SJSA1 (cell line): ENCODE measurements around the gene FAM163A. TPM values are rescaled to one million over a fixed set of nuclear protein-coding genes. Genes with fewer than 3 reads are reported as not detected.

ENCODE experiments used
- DNase-seq, 2 experiments: peaks; one replicate each; pipeline ENCODE4 v3.0.0-alpha.2; 2015 to 2020; ENCODE audit warnings: low spot score in 2 of 2, low read depth in 1 of 2
- H3K27ac ChIP-seq: fragments of 250-450 bp; sonication (Bioruptor Pico); 2 replicates; pipeline ENCODE4 v1.5.1; 2020; ENCODE audit warnings: mild to moderate bottlenecking, moderate library complexity
- H3K27me3 ChIP-seq: fragments of 250-450 bp; sonication (Bioruptor Pico); replicated peaks from 2 replicates; pipeline ENCODE4 v1.5.1; 2020; ENCODE audit warnings: mild to moderate bottlenecking, moderate library complexity
- H3K36me3 ChIP-seq: fragments of 250-450 bp; sonication (Bioruptor Pico); 2 replicates; pipeline ENCODE4 v1.5.1; 2020; ENCODE audit warnings: mild to moderate bottlenecking
- H3K4me1 ChIP-seq: fragments of 250-450 bp; sonication (Bioruptor Pico); replicated peaks from 2 replicates; pipeline ENCODE4 v1.6.1; 2021; ENCODE audit warnings: mild to moderate bottlenecking
- H3K4me3 ChIP-seq: fragments of 250-450 bp; sonication (Bioruptor Pico); 2 replicates; pipeline ENCODE4 v1.5.1; 2020; ENCODE audit warnings: mild to moderate bottlenecking
- H3K9me3 ChIP-seq: fragments of 250-450 bp; sonication (Bioruptor Pico); replicated peaks from 2 replicates; pipeline ENCODE4 v1.5.1; 2020; ENCODE audit warnings: mild to moderate bottlenecking
- total RNA-seq: library from RNA; depleted of rRNA; stranded (reverse); fragments of >200 nt; shearing (Covaris generic); gene quantifications from 2 replicates; pipeline ENCODE4 v1.2.3, GENCODE V29; 2014

FAM163A gene
- total RNA-seq, 1 experiment from 2014 or later: not detected

- DNase-seq: no peak
- H3K4me3 ChIP-seq: no peak overlapping the region
- no peak overlapping the region for H3K27ac ChIP-seq
- H3K9me3 ChIP-seq: no peaks in the 10 kb centered on the region
- no peaks in the 10 kb centered on the region for H3K36me3 ChIP-seq
- peaks cover 17% of the 10 kb centered on the region for H3K4me1 ChIP-seq
- H3K27me3 ChIP-seq: no peaks in the 10 kb centered on the region
These were observed 75.2 kb downstream of the FAM163A start for GRCh38 chr1:179818260-179818659.

GRCh38 chr1:179818743-179819173 lies 75.7 kb downstream of the FAM163A start:
- no peaks in the 10 kb centered on the region for H3K9me3 ChIP-seq
- H3K4me1 ChIP-seq: peaks cover 17% of the 10 kb centered on the region
- no peak overlapping the region for H3K4me3 ChIP-seq
- H3K27me3 ChIP-seq: no peaks in the 10 kb centered on the region
- no peak for DNase-seq
- no peaks in the 10 kb centered on the region for H3K36me3 ChIP-seq
- H3K27ac ChIP-seq: no peak overlapping the region

GRCh38 chr1:179820226-179820970 lies 77.3 kb downstream of the FAM163A start:
- no peak for DNase-seq
- Histone ChIP-seq H3K4me1 (peaks cover 6% of the 10 kb centered on the region), H3K4me3 (no peak overlapping the region), H3K9me3 (no peaks in the 10 kb centered on the region), H3K27ac (no peak overlapping the region), H3K36me3 (no peaks in the 10 kb centered on the region), H3K27me3 (no peaks in the 10 kb centered on the region)

GRCh38 chr1:179821524-179821923 lies 78.4 kb downstream of the FAM163A start:
- Histone ChIP-seq H3K4me3 (no peak overlapping the region), H3K36me3 (no peaks in the 10 kb centered on the region), H3K27ac (no peak overlapping the region), H3K27me3 (no peaks in the 10 kb centered on the region), H3K4me1 (0 out of 2 replicates have a peak, but pooled peaks cover 4% of the 10 kb centered on the region), H3K9me3 (no peaks in the 10 kb centered on the region)
- no peak for DNase-seq

GRCh38 chr1:179822065-179822464 lies 79.0 kb downstream of the FAM163A start:
- Histone ChIP-seq H3K9me3 (no peaks in the 10 kb centered on the region), H3K27ac (no peak overlapping the region), H3K36me3 (no peaks in the 10 kb centered on the region), H3K4me1 (0 out of 2 replicates have a peak, but pooled peaks cover 4% of the 10 kb centered on the region), H3K4me3 (no peak overlapping the region), H3K27me3 (no peaks in the 10 kb centered on the region)
- no peak for DNase-seq

- peak in 1 of 2 experiments; percentile 16 for DNase-seq
- Histone ChIP-seq H3K27me3 (no peaks in the 10 kb centered on the region), H3K27ac (no peak overlapping the region), H3K4me3 (no peak overlapping the region), H3K36me3 (no peaks in the 10 kb centered on the region), H3K9me3 (no peaks in the 10 kb centered on the region), H3K4me1 (no peaks in the 10 kb centered on the region)
These were observed 80.6 kb downstream of the FAM163A start for GRCh38 chr1:179823693-179824092.

GRCh38 chr1:179824265-179824664 lies 81.2 kb downstream of the FAM163A start:
- peak in 1 of 2 experiments; percentile 30 for DNase-seq
- Histone ChIP-seq H3K27me3 (no peaks in the 10 kb centered on the region), H3K4me3 (no peak overlapping the region), H3K4me1 (no peaks in the 10 kb centered on the region), H3K36me3 (no peaks in the 10 kb centered on the region), H3K9me3 (no peaks in the 10 kb centered on the region), H3K27ac (no peak overlapping the region)

- Histone ChIP-seq H3K36me3 (no peaks in the 10 kb centered on the region), H3K9me3 (no peaks in the 10 kb centered on the region), H3K4me3 (no peak overlapping the region), H3K27ac (no peak overlapping the region), H3K27me3 (no peaks in the 10 kb centered on the region), H3K4me1 (no peaks in the 10 kb centered on the region)
- peak in 1 of 2 experiments; percentile 17 for DNase-seq
These were observed 82.1 kb downstream of the FAM163A start for GRCh38 chr1:179825206-179825605.

- no peaks in the 10 kb centered on the region for H3K4me1 ChIP-seq
- H3K36me3 ChIP-seq: no peaks in the 10 kb centered on the region
- H3K9me3 ChIP-seq: no peaks in the 10 kb centered on the region
- no peak overlapping the region for H3K4me3 ChIP-seq
- DNase-seq: peak in 1 of 2 experiments; percentile 30
- H3K27me3 ChIP-seq: no peaks in the 10 kb centered on the region
- no peak overlapping the region for H3K27ac ChIP-seq
These were observed 82.8 kb downstream of the FAM163A start for GRCh38 chr1:179825798-179826460.

GRCh38 chr1:179826626-179827280 lies 83.7 kb downstream of the FAM163A start:
- H3K27ac ChIP-seq: no peak overlapping the region
- H3K4me3 ChIP-seq: no peak overlapping the region
- no peaks in the 10 kb centered on the region for H3K36me3 ChIP-seq
- H3K9me3 ChIP-seq: no peaks in the 10 kb centered on the region
- H3K4me1 ChIP-seq: peaks cover 2% of the 10 kb centered on the region
- DNase-seq: peak in 1 of 2 experiments; percentile 21
- no peaks in the 10 kb centered on the region for H3K27me3 ChIP-seq

DNA sequence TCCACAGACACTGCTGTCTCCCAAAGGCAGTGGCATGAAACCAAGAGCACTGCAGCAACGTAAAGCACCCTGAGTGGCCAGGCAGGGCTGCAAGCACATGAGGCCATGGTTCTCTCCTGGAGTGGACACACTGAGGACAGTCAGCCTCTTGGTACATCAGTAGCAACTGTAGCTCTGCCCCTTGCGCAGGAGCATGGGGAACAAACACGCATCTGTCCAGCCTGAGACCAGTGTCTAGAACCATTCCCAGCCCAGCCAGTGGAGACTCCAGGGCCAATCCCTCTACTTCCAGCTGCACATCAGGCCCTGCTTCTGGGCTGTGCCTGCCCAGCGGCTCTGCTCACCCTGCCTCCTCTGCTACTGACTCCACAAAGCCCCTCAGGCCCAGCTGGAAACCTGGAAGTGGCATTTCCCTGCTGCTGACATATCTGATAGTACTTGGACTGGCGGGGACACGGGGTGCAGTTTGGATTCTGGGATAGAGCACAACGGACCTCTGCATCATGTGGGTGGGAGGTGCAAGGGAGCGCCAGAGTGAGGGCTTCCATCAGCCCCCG lies 85.5 kb downstream of the FAM163A start:
- no peak for DNase-seq
- Histone ChIP-seq H3K9me3 (no peaks in the 10 kb centered on the region), H3K36me3 (no peaks in the 10 kb centered on the region), H3K4me1 (peaks cover 15% of the 10 kb centered on the region), H3K27ac (no peak overlapping the region), H3K27me3 (no peaks in the 10 kb centered on the region), H3K4me3 (no peak overlapping the region)

- H3K27ac ChIP-seq: no peak overlapping the region
- DNase-seq: no peak
- no peaks in the 10 kb centered on the region for H3K27me3 ChIP-seq
- H3K4me3 ChIP-seq: no peak overlapping the region
- no peaks in the 10 kb centered on the region for H3K36me3 ChIP-seq
- peaks cover 25% of the 10 kb centered on the region for H3K4me1 ChIP-seq
- H3K9me3 ChIP-seq: no peaks in the 10 kb centered on the region
These were observed 88.1 kb downstream of the FAM163A start for GRCh38 chr1:179831225-179831624.

DNA sequence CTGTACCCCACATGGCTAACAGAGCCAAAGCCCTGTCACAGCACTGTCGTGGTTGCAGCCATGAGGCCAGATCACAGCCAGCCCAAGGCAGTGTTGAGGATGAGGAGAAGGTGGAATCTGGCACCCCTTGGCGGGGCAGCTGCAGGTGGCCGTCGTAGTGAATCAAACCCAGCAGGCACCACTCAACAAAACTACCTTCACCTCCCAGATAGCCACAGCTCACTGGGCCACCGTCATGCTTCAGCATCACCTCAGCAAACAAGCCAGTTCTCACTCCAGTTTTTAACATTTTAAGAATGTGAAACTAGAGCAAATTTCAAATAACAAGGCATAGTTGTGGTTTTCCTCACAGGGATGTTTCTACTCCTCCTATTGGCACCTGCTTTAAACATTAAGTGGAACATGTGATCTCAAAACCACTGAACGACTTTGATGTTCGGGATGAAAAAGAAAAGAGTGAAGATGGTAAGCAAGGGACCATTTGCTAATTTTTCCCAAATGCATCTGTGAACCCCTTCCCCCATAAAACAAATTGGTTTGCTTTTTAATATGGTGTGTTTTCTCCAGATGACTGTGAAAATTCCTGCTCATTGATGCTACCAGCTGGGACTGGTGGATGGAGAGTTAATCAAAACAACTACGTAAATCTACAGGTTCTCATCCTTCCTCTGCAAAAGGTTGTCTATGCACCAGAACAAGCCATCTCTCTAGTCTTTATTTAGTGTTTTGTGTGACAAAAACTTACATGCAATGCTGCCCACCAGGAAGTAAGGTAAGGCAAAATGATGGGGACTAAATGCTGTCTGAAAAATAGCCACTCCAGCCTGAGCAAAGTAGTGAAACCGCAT lies 89.0 kb downstream of the FAM163A start:
- peak in 1 of 2 experiments; percentile 22 for DNase-seq
- no peaks in the 10 kb centered on the region for H3K9me3 ChIP-seq
- no peaks in the 10 kb centered on the region for H3K27me3 ChIP-seq
- H3K4me1 ChIP-seq: peaks cover 25% of the 10 kb centered on the region
- no peak overlapping the region for H3K4me3 ChIP-seq
- H3K36me3 ChIP-seq: no peaks in the 10 kb centered on the region
- H3K27ac ChIP-seq: no peak overlapping the region
